Liver (tissue), 9 donors: Measurements from ENCODE around the gene HOXD11. TPM values are rescaled to one million over a fixed set of nuclear protein-coding genes. Genes with fewer than 3 reads are reported as not detected.

Experiments
- DNase-seq: peaks from one replicate; pipeline ENCODE4 v3.0.0-alpha.2; 2017; ENCODE audit warnings: low spot score
- H3K27ac ChIP-seq, 2 donors: one replicate each; pipeline ENCODE4 v1.7.0; 2013; ENCODE audit warnings: inconsistent platforms in 2 of 2, low read length in 2 of 2, control low read depth in 1 of 2, low read depth in 1 of 2, mild to moderate bottlenecking in 1 of 2
- H3K27me3 ChIP-seq, 4 donors: one replicate each; pipeline versions ENCODE4 v1.6.1 to v1.7.0; 2013; ENCODE audit warnings: low read length in 3 of 4, inconsistent platforms in 1 of 4, mild to moderate bottlenecking in 1 of 4, moderate library complexity in 1 of 4; ENCODE audit not compliant: control insufficient read depth in 4 of 4, insufficient read depth in 4 of 4
- H3K36me3 ChIP-seq, 4 donors: one replicate each; pipeline versions ENCODE4 v1.6.1 to v1.7.0; 2013; ENCODE audit warnings: low read length in 3 of 4, mild to moderate bottlenecking in 3 of 4, low read depth in 1 of 4, moderate library complexity in 1 of 4; ENCODE audit not compliant: control insufficient read depth in 4 of 4, insufficient read depth in 3 of 4
- H3K4me1 ChIP-seq, 4 donors: one replicate each; pipeline versions ENCODE4 v1.6.1 to v1.7.0; 2013; ENCODE audit warnings: low read length in 3 of 4, mild to moderate bottlenecking in 3 of 4, moderate library complexity in 1 of 4; ENCODE audit not compliant: control insufficient read depth in 4 of 4, insufficient read depth in 4 of 4
- H3K4me3 ChIP-seq, 3 donors: one replicate each; pipeline versions ENCODE4 v1.6.1 to v1.7.0; 2013; ENCODE audit warnings: low read length in 3 of 3, control low read depth in 1 of 3, low read depth in 1 of 3, mild to moderate bottlenecking in 1 of 3
- H3K9ac ChIP-seq, 2 donors: one replicate each; pipeline ENCODE4 v1.7.0; 2013; ENCODE audit warnings: low read length in 2 of 2, mild to moderate bottlenecking in 2 of 2, moderate library complexity in 2 of 2, control low read depth in 1 of 2, low read depth in 1 of 2
- H3K9me3 ChIP-seq, 4 donors: one replicate each; pipeline versions ENCODE4 v1.6.1 to v1.7.0; 2013; ENCODE audit warnings: low read length in 3 of 4; ENCODE audit not compliant: control insufficient read depth in 4 of 4
- CTCF ChIP-seq: fragments of 150-350 bp; IDR thresholded peaks from 2 replicates; pipeline ENCODE4 v1.5.1; 2017; ENCODE audit warnings: improper control_type of control experiment, low read depth, low read length; ENCODE audit not compliant: missing input control
- FOXA1 ChIP-seq: IDR thresholded peaks from 2 replicates; pipeline ENCODE4 v1.6.1; 2016; ENCODE audit warnings: antibody characterized with exemption
- GABPA ChIP-seq, 2 donors: IDR thresholded peaks in 1 of 2; conservative IDR thresholded peaks in 1 of 2; 2 replicates each; pipeline ENCODE4 v1.6.1; 2016; ENCODE audit warnings: antibody characterized with exemption in 2 of 2, mild to moderate bottlenecking in 1 of 2, moderate library complexity in 1 of 2
- HNF4A ChIP-seq, 2 donors: conservative IDR thresholded peaks; 2 replicates each; pipeline ENCODE4 v1.6.1; 2016; ENCODE audit warnings: antibody characterized with exemption in 2 of 2, mild to moderate bottlenecking in 2 of 2
- HNF4G ChIP-seq: IDR thresholded peaks from 2 replicates; pipeline ENCODE4 v1.6.1; 2016; ENCODE audit warnings: antibody characterized with exemption
- JUND ChIP-seq, 2 donors: IDR thresholded peaks; 2 replicates each; pipeline ENCODE4 v1.6.1; 2016; ENCODE audit warnings: antibody characterized with exemption in 2 of 2
- MAX ChIP-seq: IDR thresholded peaks from 2 replicates; pipeline ENCODE4 v1.6.1; 2016; ENCODE audit warnings: antibody characterized with exemption
- RAD21 ChIP-seq, 2 donors: IDR thresholded peaks; 2 replicates each; pipeline ENCODE4 v1.6.1; 2016; ENCODE audit warnings: antibody characterized with exemption in 2 of 2, mild to moderate bottlenecking in 2 of 2
- RXRA ChIP-seq, 2 donors: IDR thresholded peaks; 2 replicates each; pipeline ENCODE4 v1.6.1; 2017 to 2018; ENCODE audit warnings: antibody characterized with exemption in 2 of 2, mild to moderate bottlenecking in 1 of 2
- SP1 ChIP-seq: IDR thresholded peaks from 2 replicates; pipeline ENCODE4 v1.6.1; 2018; ENCODE audit warnings: antibody characterized with exemption, mild to moderate bottlenecking
- TAF1 ChIP-seq: conservative IDR thresholded peaks from 2 replicates; pipeline ENCODE4 v1.6.1; 2016; ENCODE audit warnings: antibody characterized with exemption, mild to moderate bottlenecking
- YY1 ChIP-seq: IDR thresholded peaks from 2 replicates; pipeline ENCODE4 v1.6.1; 2016; ENCODE audit warnings: antibody characterized with exemption, mild to moderate bottlenecking
- ZBTB33 ChIP-seq: IDR thresholded peaks from 2 replicates; pipeline ENCODE4 v1.6.1; 2016; ENCODE audit warnings: antibody characterized with exemption
- WGBS: extraction: QIAGEN DNeasy Blood & Tissue Kit; methylation state at CpG from one replicate; pipeline ENCODE4 v1.1.7; 2013; 5-methylcytosine and 5-hydroxymethylcytosine counted together
- polyA plus RNA-seq, 2 donors: library from polyadenylated mRNA; stranded (reverse) in 1 of 2; unstranded in 1 of 2; fragments of 200-250 nt in 1 of 2; fragments of >200 nt in 1 of 2; fragmentation: Nextera tagmentation in 1 of 2; extraction: Ambion mirVana in 1 of 2; gene quantifications; one replicate each; pipeline versions ENCODE4 v1.2.1 to v1.2.3, GENCODE V29; 2013 to 2015
- total RNA-seq, 2 donors: library from RNA; depleted of rRNA; stranded (reverse); fragments of >200 nt; gene quantifications; one replicate each; pipeline ENCODE4 v1.2.3, GENCODE V29; 2014
- TF ChIP-seq, protein P1 (sequence below): IDR thresholded peaks from 2 replicates; pipeline ENCODE4 v1.6.1; 2016; ENCODE audit warnings: antibody characterized with exemption
- donor health status: healthy.
- donor health status: healthy.
- donor health status: healthy.
- donor health status: healthy.
- donor health status: healthy.

The HOXD11 gene
- total and polyA plus RNA-seq, 4 donors = not detected

- WGBS = 7% methylated on average over 8 of the region's 8 CpGs
- TF ChIP-seq, protein P1, sequence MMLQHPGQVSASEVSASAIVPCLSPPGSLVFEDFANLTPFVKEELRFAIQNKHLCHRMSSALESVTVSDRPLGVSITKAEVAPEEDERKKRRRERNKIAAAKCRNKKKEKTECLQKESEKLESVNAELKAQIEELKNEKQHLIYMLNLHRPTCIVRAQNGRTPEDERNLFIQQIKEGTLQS = no peak
- TF ChIP-seq YY1 = no peak
- TF ChIP-seq MAX = no peak
- TF ChIP-seq FOXA1 = no peak
- no peak for TF ChIP-seq RAD21 (IDR thresholded peaks at IDR 0.05)
- no peak for TF ChIP-seq SP1
- no peak for TF ChIP-seq RXRA (IDR thresholded peaks at IDR 0.05)
- TF ChIP-seq GABPA (IDR thresholded peaks at IDR 0.05 in 1 of 2, conservative IDR thresholded peaks at IDR 0.05 in 1 of 2) = no peak
- TF ChIP-seq HNF4G = no peak
- TF ChIP-seq TAF1 = no peak
- TF ChIP-seq CTCF = no peak
- TF ChIP-seq ZBTB33 = no peak
- H3K9me3 ChIP-seq = peaks cover 0 to 4% (median 2%) of the 10 kb centered on the region in 4 donors
- peaks cover 9 to 24% (median 18%) of the 10 kb centered on the region in 4 donors for H3K4me1 ChIP-seq
- no peak overlapping the region for H3K27ac ChIP-seq
- H3K27me3 ChIP-seq = peaks cover 10 to 54% (median 25%) of the 10 kb centered on the region in 4 donors
- no peaks in the 10 kb centered on the region for H3K36me3 ChIP-seq
- DNase-seq = no peak
- no peak overlapping the region for H3K4me3 ChIP-seq
- no peak overlapping the region for H3K9ac ChIP-seq
Measured at GRCh38 chr2:176093898-176094249, 13.2 kb upstream of the HOXD11 start.

DNA sequence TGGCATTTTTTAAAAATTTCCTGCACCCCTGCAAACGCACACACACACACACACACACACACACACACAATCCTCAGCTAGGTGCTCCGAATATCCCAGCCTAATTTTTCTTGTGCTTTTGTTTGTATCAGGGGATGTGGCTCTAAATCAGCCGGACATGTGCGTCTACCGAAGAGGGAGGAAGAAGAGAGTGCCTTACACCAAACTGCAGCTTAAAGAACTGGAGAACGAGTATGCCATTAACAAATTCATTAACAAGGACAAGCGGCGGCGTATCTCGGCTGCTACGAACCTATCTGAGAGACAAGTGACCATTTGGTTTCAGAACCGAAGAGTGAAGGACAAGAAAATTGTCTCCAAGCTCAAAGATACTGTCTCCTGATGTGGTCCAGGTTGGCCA is 12.7 kb upstream of the HOXD11 start:
- Histone ChIP-seq H3K9me3 (peaks cover 0 to 4% (median 2%) of the 10 kb centered on the region in 4 donors), H3K4me1 (peaks cover 9 to 24% (median 18%) of the 10 kb centered on the region in 4 donors), H3K9ac (no peak overlapping the region), H3K4me3 (no peak overlapping the region), H3K27ac (no peak overlapping the region), H3K36me3 (no peaks in the 10 kb centered on the region), H3K27me3 (peaks cover 10 to 54% (median 26%) of the 10 kb centered on the region in 4 donors)
- WGBS = 11% methylated on average over 12 of the region's 12 CpGs
- TF ChIP-seq RAD21 (IDR thresholded peaks at IDR 0.05) = no peak
- no peak for TF ChIP-seq MAX
- no peak for TF ChIP-seq ZBTB33
- TF ChIP-seq, protein P1 = no peak
- TF ChIP-seq HNF4A (conservative IDR thresholded peaks at IDR 0.05) = no peak
- TF ChIP-seq JUND (IDR thresholded peaks at IDR 0.05) = no peak
- DNase-seq = no peak
